Kasumi-1 (cell line): ENCODE measurements around the gene RAB34.
"Not testable (repeated sequence)": the region's sequence is repeated elsewhere in the genome, so short reads cannot be mapped to it uniquely, and the experiment has no call there.

ENCODE experiments used
- DNase-seq, 2 experiments: peaks; one replicate each; lab custom pipeline; 2025; lab: John Stamatoyannopoulos, UW

The RAB34 gene

GRCh38 chr17:28746611-28747050, 29.0 kb upstream of the RAB34 start:
- DNase-seq, result no peak

- no peak for DNase-seq
These were observed 28.2 kb upstream of the RAB34 start for GRCh38 chr17:28745786-28746411.

GRCh38 chr17:28744972-28745785, 27.5 kb upstream of the RAB34 start:
- peak; percentile 14 to 21 for DNase-seq

- DNase-seq, result no peak
These were observed 26.7 kb upstream of the RAB34 start for GRCh38 chr17:28744104-28744971.

GRCh38 chr17:28743243-28744103, 25.8 kb upstream of the RAB34 start, which contains the start of gene TRAF4:
TSS of gene TRAF4 (plus strand) at chr17:28744011. CDS start at chr17:28744113, 102 bp downstream.
- DNase-seq, result peak; percentile 64 to 75

- DNase-seq, result peak; percentile 83 to 85
These were observed 24.0 kb upstream of the RAB34 start for GRCh38 chr17:28741358-28742349.

GRCh38 chr17:28740406-28741357, 23.0 kb upstream of the RAB34 start:
- DNase-seq, result no peak

GRCh38 chr17:28738680-28739384, 21.2 kb upstream of the RAB34 start:
- DNase-seq, result no peak

GRCh38 chr17:28737770-28738679, 20.4 kb upstream of the RAB34 start:
- no peak for DNase-seq

- no peak for DNase-seq
These were observed 19.6 kb upstream of the RAB34 start for GRCh38 chr17:28737316-28737715.

- DNase-seq, result not testable (repeated sequence)
These were observed 18.5 kb upstream of the RAB34 start for GRCh38 chr17:28735913-28736769.

- DNase-seq, result no peak
These were observed 17.6 kb upstream of the RAB34 start for GRCh38 chr17:28735242-28735722.

GRCh38 chr17:28734712-28735241, 17.1 kb upstream of the RAB34 start:
- DNase-seq, result no peak

- no peak for DNase-seq
These were observed 15.7 kb upstream of the RAB34 start for GRCh38 chr17:28733346-28733745.

GRCh38 chr17:28729950-28730330, 12.3 kb upstream of the RAB34 start:
- DNase-seq, result no peak
